NCI-H2196 treated with DMSO at 0.1 percent for 48 hours (cell line): ENCODE data around the gene NOL6.
A peak's percentile ranks its signal among the peaks of the same experiment; 100 is the strongest.
"Not testable (repeated sequence)": the region's sequence is repeated elsewhere in the genome, so short reads cannot be mapped to it uniquely, and the experiment has no call there.

Experiments used
- DNase-seq: peaks from one replicate; lab custom pipeline; 2025; ENCODE audit not compliant: unreplicated experiment; lab: John Stamatoyannopoulos, UW

Gene NOL6, protein sequence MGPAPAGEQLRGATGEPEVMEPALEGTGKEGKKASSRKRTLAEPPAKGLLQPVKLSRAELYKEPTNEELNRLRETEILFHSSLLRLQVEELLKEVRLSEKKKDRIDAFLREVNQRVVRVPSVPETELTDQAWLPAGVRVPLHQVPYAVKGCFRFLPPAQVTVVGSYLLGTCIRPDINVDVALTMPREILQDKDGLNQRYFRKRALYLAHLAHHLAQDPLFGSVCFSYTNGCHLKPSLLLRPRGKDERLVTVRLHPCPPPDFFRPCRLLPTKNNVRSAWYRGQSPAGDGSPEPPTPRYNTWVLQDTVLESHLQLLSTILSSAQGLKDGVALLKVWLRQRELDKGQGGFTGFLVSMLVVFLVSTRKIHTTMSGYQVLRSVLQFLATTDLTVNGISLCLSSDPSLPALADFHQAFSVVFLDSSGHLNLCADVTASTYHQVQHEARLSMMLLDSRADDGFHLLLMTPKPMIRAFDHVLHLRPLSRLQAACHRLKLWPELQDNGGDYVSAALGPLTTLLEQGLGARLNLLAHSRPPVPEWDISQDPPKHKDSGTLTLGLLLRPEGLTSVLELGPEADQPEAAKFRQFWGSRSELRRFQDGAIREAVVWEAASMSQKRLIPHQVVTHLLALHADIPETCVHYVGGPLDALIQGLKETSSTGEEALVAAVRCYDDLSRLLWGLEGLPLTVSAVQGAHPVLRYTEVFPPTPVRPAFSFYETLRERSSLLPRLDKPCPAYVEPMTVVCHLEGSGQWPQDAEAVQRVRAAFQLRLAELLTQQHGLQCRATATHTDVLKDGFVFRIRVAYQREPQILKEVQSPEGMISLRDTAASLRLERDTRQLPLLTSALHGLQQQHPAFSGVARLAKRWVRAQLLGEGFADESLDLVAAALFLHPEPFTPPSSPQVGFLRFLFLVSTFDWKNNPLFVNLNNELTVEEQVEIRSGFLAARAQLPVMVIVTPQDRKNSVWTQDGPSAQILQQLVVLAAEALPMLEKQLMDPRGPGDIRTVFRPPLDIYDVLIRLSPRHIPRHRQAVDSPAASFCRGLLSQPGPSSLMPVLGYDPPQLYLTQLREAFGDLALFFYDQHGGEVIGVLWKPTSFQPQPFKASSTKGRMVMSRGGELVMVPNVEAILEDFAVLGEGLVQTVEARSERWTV

DNA sequence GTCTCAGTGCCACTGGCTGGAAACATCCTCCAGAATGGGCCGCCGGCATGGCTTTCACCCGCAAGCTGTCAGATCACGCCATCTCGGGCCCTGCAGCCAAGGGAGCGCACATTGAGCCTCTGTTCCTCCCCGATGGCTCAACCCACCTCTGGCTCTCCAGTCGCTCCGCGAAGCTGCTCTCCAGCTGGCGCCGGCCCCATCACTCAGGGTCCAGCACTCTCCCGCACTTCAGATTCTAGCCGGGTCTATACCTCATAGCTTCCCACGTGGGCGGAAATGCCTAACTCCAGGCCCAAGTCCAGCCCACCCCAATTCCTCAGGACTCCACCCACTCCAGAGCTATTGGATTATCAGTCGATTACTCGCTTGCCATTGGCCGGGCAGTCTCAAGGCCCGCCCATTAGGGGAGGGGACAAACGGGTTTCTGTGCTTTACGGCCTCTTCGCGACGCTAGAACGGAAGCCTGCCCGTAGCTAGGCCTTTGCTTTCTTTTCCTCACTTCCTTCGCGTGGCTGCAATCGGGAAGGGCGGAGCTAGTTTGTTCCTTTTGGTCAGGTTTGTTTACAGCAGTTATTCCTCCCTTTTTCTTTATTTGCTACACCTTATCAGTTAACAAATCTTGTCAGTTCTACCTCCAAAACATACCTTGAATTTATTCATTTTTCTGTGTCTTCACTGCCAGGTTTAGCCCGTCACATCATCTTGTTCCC lies at the start of gene NOL6:
Gene NOL6, minus strand, starts transcription at position 282 of the 710 bp plus-strand sequence. Its CDS starts 82 bp downstream, at position 200.
- peak; percentile 97 for DNase-seq

DNA sequence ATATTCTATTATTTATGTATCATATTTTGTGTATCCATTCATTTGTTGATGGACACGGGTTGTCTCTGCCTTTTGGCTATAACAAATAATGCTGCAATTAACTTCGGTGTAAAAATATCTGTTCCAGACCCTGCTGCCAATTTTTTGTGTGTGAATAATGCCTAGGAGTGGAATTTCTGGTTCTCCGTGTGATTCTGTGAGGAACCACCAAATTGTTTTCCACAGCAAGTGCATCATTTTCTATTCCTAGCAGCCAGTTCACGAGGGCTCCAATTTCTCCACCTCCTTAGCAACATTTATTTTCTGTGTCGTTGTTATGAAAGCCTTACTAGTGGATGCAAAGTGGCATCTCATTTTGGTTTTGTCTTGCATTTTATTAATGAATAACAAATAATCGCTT lies 48.1 kb upstream of the NOL6 start:
- DNase-seq = not testable (repeated sequence)

GRCh38 chr9:33517934-33518577 lies 44.3 kb upstream of the NOL6 start:
- DNase-seq = not testable (repeated sequence)

DNA sequence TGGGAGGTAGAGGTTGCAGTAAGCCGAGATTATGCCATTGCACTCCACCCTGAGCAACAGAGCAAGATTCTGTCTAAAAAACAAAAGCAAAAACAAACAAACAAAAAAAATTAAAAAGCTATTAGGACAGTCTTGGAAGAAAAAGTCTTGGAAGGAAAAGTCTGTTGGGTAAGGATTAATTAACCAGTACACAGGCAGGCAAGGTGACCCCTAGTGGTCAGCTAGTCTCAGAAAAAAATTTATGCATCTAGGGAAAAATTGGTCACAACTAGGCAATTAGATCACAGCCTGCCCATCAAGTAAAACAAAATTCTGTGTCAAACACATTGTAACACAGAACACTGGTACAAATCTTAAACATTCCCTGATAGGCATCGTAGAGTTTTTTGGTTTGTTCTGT lies 43.6 kb upstream of the NOL6 start:
- no peak for DNase-seq

- not testable (repeated sequence) for DNase-seq
Measured at GRCh38 chr9:33516397-33516796, 42.7 kb upstream of the NOL6 start.

DNA sequence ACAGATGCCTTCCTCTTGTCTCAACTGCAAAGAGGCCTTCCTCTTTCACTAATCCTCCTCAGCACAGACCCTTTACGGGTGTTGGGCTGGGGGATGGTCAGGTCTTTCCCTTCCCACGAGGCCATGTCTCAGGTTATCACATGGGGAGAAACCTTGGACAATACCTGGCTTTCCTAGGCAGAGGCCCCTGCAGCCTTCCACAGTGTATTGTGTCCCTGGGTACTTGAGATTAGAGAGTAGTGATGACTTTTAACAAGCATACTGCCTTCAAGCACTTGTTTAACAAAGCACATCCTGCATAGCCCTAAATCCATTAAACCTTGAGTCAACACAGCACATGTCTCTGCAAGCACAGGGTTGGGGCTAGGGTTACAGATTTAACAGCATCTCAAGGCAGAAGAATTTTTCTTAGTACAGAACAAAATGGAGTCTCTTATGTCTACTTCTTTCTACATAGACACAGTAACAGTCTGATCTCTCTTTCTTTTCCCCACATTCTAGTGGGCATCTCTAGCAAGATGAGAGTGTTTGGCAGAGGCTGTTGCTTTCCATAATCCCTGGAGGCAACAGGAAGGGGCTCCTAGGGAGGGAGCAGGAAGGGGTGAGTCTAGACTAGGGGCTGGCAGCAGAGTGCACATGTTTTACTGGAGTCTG lies 41.7 kb upstream of the NOL6 start:
- DNase-seq = not testable (repeated sequence)

DNA sequence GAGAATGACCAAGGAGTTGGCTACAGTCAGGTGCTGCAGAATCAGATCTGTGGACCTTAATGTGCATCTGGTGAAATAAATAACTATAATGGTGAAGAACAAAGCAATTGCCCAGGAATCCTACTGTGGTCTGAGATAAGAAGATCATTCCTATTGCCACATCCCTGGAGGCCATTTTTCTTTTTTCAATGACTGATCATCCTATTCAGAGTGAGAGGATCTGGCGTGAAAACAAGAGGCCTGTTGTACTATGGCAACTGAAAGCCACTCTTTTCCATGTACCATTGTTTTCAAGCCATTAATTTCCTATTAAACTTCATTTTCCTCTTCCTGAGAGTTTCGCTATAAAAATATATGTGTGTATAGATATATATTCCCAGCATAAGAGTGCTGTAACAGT lies 38.8 kb upstream of the NOL6 start:
- DNase-seq = not testable (repeated sequence)

DNA sequence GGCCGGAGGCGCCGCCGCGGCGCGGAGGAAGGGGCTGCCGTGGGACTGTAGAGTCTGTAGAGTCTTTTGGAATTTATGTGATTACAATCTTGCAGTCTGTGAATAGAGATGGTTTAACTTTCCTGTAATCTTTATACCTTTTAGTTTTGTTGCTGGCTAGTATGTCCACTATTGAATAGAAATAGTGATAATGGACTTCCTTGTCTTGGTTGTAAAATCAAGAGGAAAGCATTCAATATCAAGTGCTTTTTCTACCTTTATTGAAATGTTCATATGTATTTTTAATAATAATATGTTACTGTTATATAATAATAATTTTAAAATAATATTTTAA lies 37.4 kb upstream of the NOL6 start:
- DNase-seq = not testable (repeated sequence)

- peak; percentile 23 for DNase-seq
Measured at GRCh38 chr9:33510262-33511183, 36.8 kb upstream of the NOL6 start.

DNA sequence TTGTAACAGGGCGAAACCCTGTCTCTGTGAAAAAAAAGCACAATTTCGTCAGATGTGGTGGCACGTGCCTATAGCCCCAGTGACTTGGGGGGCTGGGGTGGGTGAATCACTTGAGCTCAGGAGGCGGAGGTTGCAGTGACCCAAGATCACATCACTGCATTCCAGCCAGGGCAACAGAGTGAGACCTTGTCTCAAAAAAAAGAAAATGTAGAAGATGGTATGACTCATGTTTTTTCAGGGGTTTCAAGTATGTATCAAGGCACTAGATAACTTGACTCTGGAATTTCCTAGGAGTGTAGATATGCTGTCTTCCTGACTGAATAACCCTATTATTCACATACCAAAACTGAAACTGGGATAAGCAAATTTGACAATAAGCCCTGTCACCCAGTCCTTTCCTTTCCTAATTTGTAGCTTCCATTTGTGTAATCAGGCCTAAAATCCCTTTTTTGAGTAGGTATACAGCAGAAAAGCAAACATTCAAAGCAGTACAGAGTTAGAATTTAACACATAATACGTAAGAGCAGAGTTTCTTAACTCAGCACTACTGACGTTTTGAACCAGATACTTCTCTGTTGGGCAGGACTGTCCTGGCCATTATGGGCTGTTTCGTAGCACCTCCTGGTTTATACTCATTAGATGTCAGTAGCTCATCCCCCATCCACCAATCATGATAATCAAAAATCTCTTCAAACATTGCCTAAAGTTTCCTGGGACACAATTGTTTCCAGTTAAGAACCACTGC lies 33.1 kb upstream of the NOL6 start:
- DNase-seq = no peak

GRCh38 chr9:33498387-33498786 lies 24.7 kb upstream of the NOL6 start:
- DNase-seq = no peak

- DNase-seq = not testable (repeated sequence)
Measured at GRCh38 chr9:33493819-33494218, 20.1 kb upstream of the NOL6 start.

DNA sequence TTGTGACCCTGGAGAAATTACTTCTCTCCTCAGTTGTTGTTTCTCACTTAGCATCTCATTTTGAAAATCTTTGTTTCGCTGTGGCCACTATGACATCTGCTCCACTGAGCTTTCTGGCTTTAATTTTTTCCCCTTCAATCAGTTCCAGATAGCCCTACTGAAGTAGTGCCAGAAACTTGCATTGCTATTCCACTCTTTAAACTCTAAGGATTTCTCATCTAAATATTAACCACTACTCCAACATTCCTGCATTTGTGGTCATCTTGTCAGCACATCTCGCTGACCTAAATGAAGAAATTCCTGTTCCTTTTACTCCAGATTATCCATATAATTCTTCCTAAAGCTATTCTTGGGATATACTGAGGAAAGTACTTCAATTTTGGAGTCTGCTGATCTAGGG lies 15.3 kb upstream of the NOL6 start:
- no peak for DNase-seq

GRCh38 chr9:33485312-33485711 lies 11.6 kb upstream of the NOL6 start:
- not testable (repeated sequence) for DNase-seq

DNA sequence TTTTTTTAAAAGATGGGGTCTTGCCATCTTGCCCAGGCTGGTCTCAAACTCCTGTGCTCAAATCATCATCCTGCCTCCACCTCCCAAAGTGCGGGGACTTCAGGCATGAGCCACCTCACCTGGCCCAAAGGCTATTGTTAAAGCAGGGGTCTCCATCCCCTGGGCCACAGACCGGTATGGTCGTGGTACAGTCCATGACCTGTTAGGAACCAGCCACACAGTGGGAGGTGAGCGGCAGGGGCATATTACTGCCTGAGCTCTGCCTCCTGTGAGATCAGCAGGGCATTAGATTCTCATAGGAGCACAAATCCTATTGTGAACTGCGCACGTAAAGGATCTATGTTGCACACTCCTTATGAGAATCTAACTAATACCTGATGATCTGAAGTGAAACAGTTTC lies 7.3 kb upstream of the NOL6 start:
- DNase-seq = no peak

GRCh38 chr9:33480106-33480505 lies 6.4 kb upstream of the NOL6 start:
- DNase-seq = no peak

GRCh38 chr9:33476503-33476902 lies 2.8 kb upstream of the NOL6 start:
- DNase-seq = no peak

DNA sequence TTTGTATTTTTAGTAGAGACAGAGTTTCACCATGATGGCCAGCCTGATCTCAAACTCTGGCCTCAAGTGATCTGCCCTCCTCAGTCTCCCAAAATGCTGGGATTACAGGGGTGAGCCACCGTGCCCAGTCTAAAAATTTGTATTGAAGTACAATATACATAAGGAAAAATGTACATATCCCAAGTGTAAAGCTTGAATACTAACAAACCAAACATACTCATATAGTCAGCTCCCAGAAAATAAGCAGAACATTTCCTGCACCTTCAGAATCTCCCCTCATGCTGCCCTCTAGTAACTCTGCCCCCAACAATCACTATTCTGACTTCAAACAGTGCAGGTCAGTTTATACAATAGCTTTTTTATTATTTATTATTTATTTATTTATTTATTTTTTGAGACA lies 1.6 kb upstream of the NOL6 start:
- DNase-seq = no peak
